Hepatocyte (in vitro differentiated cells): Measurements from ENCODE around the gene RDH16. TPM values are rescaled to one million over a fixed set of nuclear protein-coding genes. Genes with fewer than 3 reads are reported as not detected.

Experiments used
- DNase-seq: peaks from one replicate; pipeline ENCODE4 v3.0.0-alpha.2; 2016; ENCODE audit warnings: low spot score
- H2AFZ ChIP-seq: fragments of 200-600 bp; sonication (generic); 2 replicates; pipeline ENCODE4 v1.6.0; 2016; ENCODE audit warnings: antibody characterized with exemption, mild to moderate bottlenecking
- H3K27ac ChIP-seq: fragments of 200-600 bp; sonication (generic); 2 replicates; pipeline ENCODE4 v1.5.1; 2016; ENCODE audit warnings: mild to moderate bottlenecking
- H3K27me3 ChIP-seq: fragments of 200-600 bp; sonication (generic); 2 replicates; pipeline ENCODE4 v1.6.1; 2016
- H3K36me3 ChIP-seq: fragments of 200-600 bp; sonication (generic); replicated peaks from 2 replicates; pipeline ENCODE4 v1.5.1; 2016; ENCODE audit warnings: low read depth; ENCODE audit not compliant: insufficient read depth
- H3K4me1 ChIP-seq: fragments of 200-600 bp; sonication (generic); 2 replicates; pipeline ENCODE4 v1.5.1; 2016; ENCODE audit warnings: mild to moderate bottlenecking, moderate library complexity; ENCODE audit not compliant: insufficient read depth
- H3K4me2 ChIP-seq: fragments of 200-600 bp; sonication (generic); 2 replicates; pipeline ENCODE4 v1.6.0; 2016
- H3K4me3 ChIP-seq: fragments of 200-600 bp; sonication (generic); 2 replicates; pipeline ENCODE4 v1.5.1; 2016; ENCODE audit warnings: mild to moderate bottlenecking
- H3K79me2 ChIP-seq: fragments of 200-600 bp; sonication (generic); 2 replicates; pipeline ENCODE4 v1.6.0; 2017; ENCODE audit warnings: mild to moderate bottlenecking
- H3K9me2 ChIP-seq: fragments of 200-600 bp; sonication (generic); replicated peaks from 2 replicates; pipeline ENCODE4 v1.6.0; 2017; ENCODE audit warnings: mild to moderate bottlenecking; ENCODE audit not compliant: insufficient read depth
- H3K9me3 ChIP-seq: fragments of 200-600 bp; sonication (generic); 2 replicates; pipeline ENCODE4 v1.5.1; 2016; ENCODE audit warnings: low read depth, mild to moderate bottlenecking
- H4K20me1 ChIP-seq: fragments of 200-600 bp; sonication (generic); 2 replicates; pipeline ENCODE4 v1.6.0; 2016; ENCODE audit warnings: mild to moderate bottlenecking; ENCODE audit not compliant: insufficient read depth, poor library complexity, severe bottlenecking
- CTCF ChIP-seq: fragments of 200-600 bp; sonication (generic); IDR thresholded peaks from 2 replicates; pipeline ENCODE4 v1.5.1; 2016; ENCODE audit warnings: antibody characterized with exemption, mild to moderate bottlenecking; ENCODE audit not compliant: poor library complexity
- EZH2 ChIP-seq: fragments of 200-600 bp; sonication (generic); IDR thresholded peaks from 2 replicates; pipeline ENCODE4 v1.6.1; 2016; ENCODE audit warnings: antibody characterized with exemption, mild to moderate bottlenecking, borderline replicate concordance
- EZH2phosphoT487 ChIP-seq: fragments of 200-600 bp; sonication (generic); IDR thresholded peaks from one replicate; pipeline ENCODE4 v1.6.1; 2018; ENCODE audit warnings: antibody characterized with exemption, mild to moderate bottlenecking, low read depth, moderate library complexity; ENCODE audit not compliant: unreplicated experiment, severe bottlenecking
- WGBS: methylation state at CpG from one replicate; pipeline ENCODE4 v1.1.6; 2016; ENCODE audit warnings: low lambda C conversion rate; ENCODE audit errors: missing lambda C conversion rate; 5-methylcytosine and 5-hydroxymethylcytosine counted together
- polyA plus RNA-seq: library from polyadenylated mRNA; unstranded; fragments of >200 nt; fragmentation: Nextera tagmentation; extraction: Ambion mirVana; gene quantifications from 2 replicates; pipeline ENCODE4 v1.2.1, GENCODE V29; 2016
- total RNA-seq: library from RNA; depleted of rRNA; stranded (reverse); fragments of >200 nt; gene quantifications from 2 replicates; pipeline ENCODE4 v1.2.3, GENCODE V29; 2014

RDH16 gene
- total and polyA plus RNA-seq, 2 experiments from 2014 or later: 0.64 to 1.7 TPM

GRCh38 chr12:56958422-56958821, 1.0 kb upstream of the RDH16 start:
- 75% methylated on average over 2 of the region's 2 CpGs for WGBS
- Histone ChIP-seq H3K36me3 (no peaks in the 10 kb centered on the region), H3K4me2 (no peak overlapping the region), H3K4me3 (no peak overlapping the region), H4K20me1 (no peaks in the 10 kb centered on the region), H3K27ac (no peak overlapping the region), H3K4me1 (peaks cover 9% of the 10 kb centered on the region), H3K27me3 (no peaks in the 10 kb centered on the region), H3K79me2 (no peaks in the 10 kb centered on the region), H3K9me2 (no peaks in the 10 kb centered on the region), H3K9me3 (no peaks in the 10 kb centered on the region), H2AFZ (no peak overlapping the region)
- no peak for TF ChIP-seq EZH2phosphoT487
- no peak for DNase-seq

- Histone ChIP-seq H4K20me1 (no peaks in the 10 kb centered on the region), H3K36me3 (no peaks in the 10 kb centered on the region), H3K9me2 (no peaks in the 10 kb centered on the region), H3K27ac (no peak overlapping the region), H3K79me2 (no peaks in the 10 kb centered on the region), H3K4me2 (no peak overlapping the region), H3K27me3 (no peaks in the 10 kb centered on the region), H3K4me1 (peaks cover 9% of the 10 kb centered on the region), H3K4me3 (no peak overlapping the region), H3K9me3 (no peaks in the 10 kb centered on the region), H2AFZ (no peak overlapping the region)
- WGBS: 74% methylated on average over 2 of the region's 2 CpGs
- DNase-seq: no peak
- TF ChIP-seq CTCF (no peak), EZH2 (no peak), EZH2phosphoT487 (no peak)
Measured at GRCh38 chr12:56955631-56956256, 1.7 kb downstream of the RDH16 start.

- TF ChIP-seq EZH2 (no peak), EZH2phosphoT487 (no peak), CTCF (no peak)
- H3K4me3 ChIP-seq: no peak overlapping the region
- WGBS: 83% methylated on average over 6 of the region's 6 CpGs
- peaks cover 9% of the 10 kb centered on the region for H3K4me1 ChIP-seq
- no peaks in the 10 kb centered on the region for H3K36me3 ChIP-seq
- no peak overlapping the region for H3K4me2 ChIP-seq
- H4K20me1 ChIP-seq: no peaks in the 10 kb centered on the region
- H3K27ac ChIP-seq: no peak overlapping the region
- no peak overlapping the region for H2AFZ ChIP-seq
- no peak for DNase-seq
- H3K9me2 ChIP-seq: no peaks in the 10 kb centered on the region
- no peaks in the 10 kb centered on the region for H3K79me2 ChIP-seq
- no peaks in the 10 kb centered on the region for H3K9me3 ChIP-seq
- no peaks in the 10 kb centered on the region for H3K27me3 ChIP-seq
Measured at GRCh38 chr12:56954958-56955355, 2.5 kb downstream of the RDH16 start.

- 88% methylated on average over 6 of the region's 6 CpGs for WGBS
Measured at GRCh38 chr12:56954057-56954957, 3.1 kb downstream of the RDH16 start.

More at GRCh38 chr12:56954057-56954957, 3.1 kb downstream of the RDH16 start:
- Histone ChIP-seq H4K20me1 (no peaks in the 10 kb centered on the region), H3K9me2 (no peaks in the 10 kb centered on the region), H3K27me3 (no peaks in the 10 kb centered on the region), H3K36me3 (no peaks in the 10 kb centered on the region), H3K4me3 (no peak overlapping the region), H3K27ac (no peak overlapping the region), H3K4me1 (peaks cover 9% of the 10 kb centered on the region), H3K9me3 (no peaks in the 10 kb centered on the region), H2AFZ (no peak overlapping the region), H3K79me2 (no peaks in the 10 kb centered on the region), H3K4me2 (no peak overlapping the region)
- DNase-seq: no peak
- TF ChIP-seq EZH2phosphoT487: no peak
- no peak for TF ChIP-seq EZH2
- TF ChIP-seq CTCF: no peak
